Activated CD8-positive, alpha-beta memory T cell treated with anti-CD3 and anti-CD28 coated beads for 48 hours (primary cell): ENCODE results near the gene LY6G5B.

Source experiments
- DNase-seq, 3 experiments: peaks; one replicate each; pipeline ENCODE4 v3.0.0-alpha.2; 2020; ENCODE audit warnings: low read depth in 2 of 3, low spot score in 2 of 3

LY6G5B gene

GRCh38 chr6:31662124-31662723, 7.6 kb upstream of the LY6G5B start:
- DNase-seq = no peak

- no peak for DNase-seq
Observed at GRCh38 chr6:31663126-31663960, 6.4 kb upstream of the LY6G5B start.

- DNase-seq = no peak
Observed at GRCh38 chr6:31663961-31664789, 5.6 kb upstream of the LY6G5B start.

GRCh38 chr6:31664790-31665500, 4.8 kb upstream of the LY6G5B start, which contains the start of gene GPANK1:
TSS of gene GPANK1 (minus strand) at chr6:31664997. CDS start at chr6:31664478, 519 bp downstream.
- DNase-seq = peak; percentile 58 to 76 (median 73)

GRCh38 chr6:31665501-31666336, 4.1 kb upstream of the LY6G5B start, which contains the start of gene CSNK2B:
TSS of gene CSNK2B (plus strand) at chr6:31666080. CDS start at chr6:31666832, 752 bp downstream.
- DNase-seq = peak; percentile 80 to 95 (median 90)

- no peak for DNase-seq
Observed at GRCh38 chr6:31666337-31666965, 3.3 kb upstream of the LY6G5B start.

- DNase-seq = no peak
Observed at GRCh38 chr6:31676322-31676903, 6.6 kb downstream of the LY6G5B start.

GRCh38 chr6:31676904-31677303, 7.1 kb downstream of the LY6G5B start:
- DNase-seq = no peak

- no peak for DNase-seq
Observed at GRCh38 chr6:31677955-31678354, 8.2 kb downstream of the LY6G5B start.

- DNase-seq = peak in 1 of 3 experiments; percentile 32
Observed at GRCh38 chr6:31680226-31681134, 10.7 kb downstream of the LY6G5B start, which contains the start of gene LY6G5C. TSS of gene LY6G5C (minus strand) at chr6:31681067. CDS start at chr6:31680373, 694 bp downstream.

GRCh38 chr6:31681135-31681671, 11.4 kb downstream of the LY6G5B start:
- DNase-seq = no peak

GRCh38 chr6:31683591-31683990, 13.8 kb downstream of the LY6G5B start:
- no peak for DNase-seq

- DNase-seq = no peak
Observed at GRCh38 chr6:31686483-31686882, 16.7 kb downstream of the LY6G5B start.

- no peak for DNase-seq
Observed at GRCh38 chr6:31687321-31687720, 17.5 kb downstream of the LY6G5B start.

- no peak for DNase-seq
Observed at GRCh38 chr6:31687860-31688693, 18.3 kb downstream of the LY6G5B start.

- no peak for DNase-seq
Observed at GRCh38 chr6:31689249-31690110, 19.7 kb downstream of the LY6G5B start.
